K562 (cell line): Measurements from ENCODE around the gene PLXDC2.

Source experiments
- BHLHE40 ChIP-seq: IDR thresholded peaks from 2 replicates; pipeline ENCODE4 v1.6.1; 2011; ENCODE audit warnings: low read length, improper control_type of control experiment
- CTCF ChIP-seq, 3 experiments: IDR thresholded peaks in 2 of 3; conservative IDR thresholded peaks in 1 of 3; 2 replicates each; pipeline ENCODE4 v1.5.1; 2011 to 2012; ENCODE audit warnings: low read length in 3 of 3, mild to moderate bottlenecking in 3 of 3, control low read depth in 2 of 3, improper control_type of control experiment in 1 of 3, inconsistent platforms in 1 of 3, low read depth in 1 of 3, mixed read lengths in 1 of 3, moderate library complexity in 1 of 3; ENCODE audit not compliant: insufficient read depth in 2 of 3
- E2F6 ChIP-seq, 2 experiments: IDR thresholded peaks; 2 replicates each; pipeline ENCODE4 v1.6.1; 2011; ENCODE audit warnings: borderline replicate concordance in 1 of 2, control low read depth in 1 of 2, low read depth in 1 of 2, low read length in 1 of 2, mild to moderate bottlenecking in 1 of 2, mixed read lengths in 1 of 2, moderate library complexity in 1 of 2; ENCODE audit not compliant: insufficient read depth in 1 of 2, insufficient read length in 1 of 2, poor library complexity in 1 of 2, severe bottlenecking in 1 of 2; ENCODE audit errors: extremely low read depth in 1 of 2
- FOXJ3 ChIP-seq: sonication (generic); formaldehyde crosslinking; IDR thresholded peaks from 2 replicates; pipeline ENCODE4 v1.4.0; 2020; ENCODE audit warnings: mild to moderate bottlenecking, missing genetic modification reagents
- GABPA ChIP-seq: fragments of 200-800 bp; sonication (Bioruptor generic); conservative IDR thresholded peaks from 2 replicates; pipeline ENCODE4 v1.6.1; 2016; ENCODE audit warnings: low read depth, missing genetic modification characterization, missing compliant biosample characterization
- HDAC8 ChIP-seq: fragments of 450-650 bp; IDR thresholded peaks from 2 replicates; pipeline ENCODE4 v1.6.1; 2016; ENCODE audit warnings: mild to moderate bottlenecking, missing genetic modification characterization, moderate library complexity, missing compliant biosample characterization
- REST ChIP-seq, 2 experiments: fragments of 450-650 bp; formaldehyde crosslinking in 1 of 2; IDR thresholded peaks; 2 replicates each; pipeline versions ENCODE4 v1.4.0 to v1.6.1; 2014 to 2020; ENCODE audit warnings: mild to moderate bottlenecking in 2 of 2, borderline replicate concordance in 1 of 2, low read depth in 1 of 2
- RNF219 ChIP-seq: fragments of 250-450 bp; sonication (Bioruptor Pico); IDR thresholded peaks from 2 replicates; pipeline ENCODE4 v1.5.0; 2022; ENCODE audit warnings: mild to moderate bottlenecking
- TAF9B ChIP-seq: fragments of 450-650 bp; IDR thresholded peaks from 2 replicates; pipeline ENCODE4 v1.6.1; 2018; ENCODE audit warnings: mild to moderate bottlenecking; ENCODE audit not compliant: partially characterized antibody
- UBTF ChIP-seq, 2 experiments: IDR thresholded peaks; 2 replicates each; pipeline ENCODE4 v1.6.1; 2012; ENCODE audit warnings: improper control_type of control experiment in 2 of 2, low read depth in 2 of 2, low read length in 2 of 2, borderline replicate concordance in 1 of 2
- USF2 ChIP-seq: sonication (generic); formaldehyde crosslinking; IDR thresholded peaks from 2 replicates; pipeline ENCODE4 v1.5.0; 2020; ENCODE audit warnings: missing genetic modification reagents
- ZNF561 ChIP-seq: fragments of 450-650 bp; formaldehyde crosslinking; conservative IDR thresholded peaks from 2 replicates; pipeline ENCODE4 v1.4.0; 2020; ENCODE audit warnings: mild to moderate bottlenecking, moderate library complexity

GRCh38 chr10:19921300-19922140 is 105.3 kb downstream of the PLXDC2 start:
- no peak for TF ChIP-seq CTCF (IDR thresholded peaks at IDR 0.05 in 2 of 3, conservative IDR thresholded peaks at IDR 0.05 in 1 of 3; ENCODE audit: insufficient read depth in 2 of 3, low read depth in 1 of 3, low read length in 3 of 3)
- no peak for TF ChIP-seq REST (IDR thresholded peaks at IDR 0.05; ENCODE audit: borderline replicate concordance)
- no peak for TF ChIP-seq REST (CRISPR knock-in tag; IDR thresholded peaks at IDR 0.05; ENCODE audit: low read depth)
- no peak for TF ChIP-seq BHLHE40
- TF ChIP-seq UBTF (IDR thresholded peaks at IDR 0.05; ENCODE audit: borderline replicate concordance in 1 of 2, low read depth in 2 of 2, low read length in 2 of 2): no peak
- no peak for TF ChIP-seq HDAC8
- TF ChIP-seq ZNF561 (CRISPR knock-in tag): no peak
- no peak for TF ChIP-seq E2F6 (IDR thresholded peaks at IDR 0.05; ENCODE audit: borderline replicate concordance in 1 of 2, extremely low read depth in 1 of 2, insufficient read depth in 1 of 2, insufficient read length in 1 of 2, low read depth in 1 of 2, low read length in 1 of 2, poor library complexity in 1 of 2, severe bottlenecking in 1 of 2)
- TF ChIP-seq TAF9B: no peak
- TF ChIP-seq USF2 (CRISPR knock-in tag): no peak
- no peak for TF ChIP-seq RNF219 (CRISPR knock-in tag)
- no peak for TF ChIP-seq FOXJ3 (CRISPR knock-in tag)
- no peak for TF ChIP-seq GABPA
